T-helper 1 cell treated with Interleukin-12 subunit alpha and Interleukin-12 subunit beta and Interleukin-4 antibody, amounts not matched to agents 30 μg/mL and 1 μg/mL, for 36 hours (primary cell): ENCODE data around the gene LAMTOR2.

Source experiments
- H3K27ac Mint-ChIP-seq: one replicate; pipeline ENCODE4 v1.8.0; 2021; ENCODE audit warnings: mild to moderate bottlenecking, mixed read lengths
- H3K27me3 Mint-ChIP-seq: one replicate; pipeline ENCODE4 v1.8.0; 2021; ENCODE audit warnings: low read depth, mixed read lengths
- H3K36me3 Mint-ChIP-seq: one replicate; pipeline ENCODE4 v1.8.0; 2021; ENCODE audit warnings: low read depth, mixed read lengths
- H3K4me1 Mint-ChIP-seq: one replicate; pipeline ENCODE4 v1.8.0; 2021; ENCODE audit warnings: low read depth, mixed read lengths
- H3K4me3 Mint-ChIP-seq: one replicate; pipeline ENCODE4 v1.8.0; 2021; ENCODE audit warnings: mild to moderate bottlenecking, moderate library complexity, mixed read lengths
- H3K9me3 Mint-ChIP-seq: one replicate; pipeline ENCODE4 v1.8.0; 2021; ENCODE audit warnings: mixed read lengths

Gene LAMTOR2

DNA sequence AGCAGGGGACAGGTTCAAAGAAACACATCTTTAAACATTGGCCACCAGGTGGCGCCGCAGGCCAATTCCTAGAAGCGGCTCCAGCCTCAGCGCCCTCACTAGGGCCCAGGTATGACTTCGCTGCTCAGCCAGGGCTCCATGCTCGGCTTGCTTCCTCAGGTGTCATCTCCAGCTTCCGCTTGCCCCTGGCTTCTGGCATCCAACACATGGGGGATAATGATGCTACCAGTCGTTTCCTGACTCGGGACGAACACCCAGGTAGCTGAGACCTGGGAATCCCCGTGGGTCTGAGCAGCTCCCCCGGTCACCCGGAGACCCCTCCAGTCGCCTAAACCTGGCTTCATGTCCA is 36.2 kb downstream of the LAMTOR2 start:
- Mint-ChIP-seq H3K4me1 (peaks cover 5% of the 10 kb centered on the region), H3K9me3 (no peaks in the 10 kb centered on the region), H3K36me3 (no peaks in the 10 kb centered on the region), H3K4me3 (no peak overlapping the region), H3K27me3 (peaks cover 47% of the 10 kb centered on the region), H3K27ac (no peak overlapping the region)

DNA sequence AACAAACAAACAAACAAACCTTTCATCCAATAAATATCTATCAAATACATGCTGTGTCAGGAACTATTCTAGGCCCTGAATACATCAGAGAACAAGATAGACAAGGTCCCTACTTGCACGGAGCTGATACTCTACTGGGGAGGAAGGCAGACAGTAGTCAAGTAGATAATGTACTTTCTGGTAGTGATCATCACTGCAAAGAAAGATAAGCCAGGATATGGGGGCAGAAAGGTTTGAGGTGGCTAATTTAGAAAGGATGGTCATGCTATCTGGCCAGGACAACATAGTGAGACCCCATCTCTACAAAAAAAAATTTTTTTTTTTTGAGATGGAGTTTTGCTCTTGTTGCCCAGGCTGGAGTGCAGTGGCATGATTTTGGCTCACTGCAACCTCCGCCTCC is 37.0 kb downstream of the LAMTOR2 start:
- no peak overlapping the region for H3K27ac Mint-ChIP-seq
- H3K4me3 Mint-ChIP-seq, result no peak overlapping the region
- H3K9me3 Mint-ChIP-seq, result no peaks in the 10 kb centered on the region
- H3K4me1 Mint-ChIP-seq, result peaks cover 13% of the 10 kb centered on the region
- H3K36me3 Mint-ChIP-seq, result no peaks in the 10 kb centered on the region
- H3K27me3 Mint-ChIP-seq, result peaks cover 45% of the 10 kb centered on the region

DNA sequence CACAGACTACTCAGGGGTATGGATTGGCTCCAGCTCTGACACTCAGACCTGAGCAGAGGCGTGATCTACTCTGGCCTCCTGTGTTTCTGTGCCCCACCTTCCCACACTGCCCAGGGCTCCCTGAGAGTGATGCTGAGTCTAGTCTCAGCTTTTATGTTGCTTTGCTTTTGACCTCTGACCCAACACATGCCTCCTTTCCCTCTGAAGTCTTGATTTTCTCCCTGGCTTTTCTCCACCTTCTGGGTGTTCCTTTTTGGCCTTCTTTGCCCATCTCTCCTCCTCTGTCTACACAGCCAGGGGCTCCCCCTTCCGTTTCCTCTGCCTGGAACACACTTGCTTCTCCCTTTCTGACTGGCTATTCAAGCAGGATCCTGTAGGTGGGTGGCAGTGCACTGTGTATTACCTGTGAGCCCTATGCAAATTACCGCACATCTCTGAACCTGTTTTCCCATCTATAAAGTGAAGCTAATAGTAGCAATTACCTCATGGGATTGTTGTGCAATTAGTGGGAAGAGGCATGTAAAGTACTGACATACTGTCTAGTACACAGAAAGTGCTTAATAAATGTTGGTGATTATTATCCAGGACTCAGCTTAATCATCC is 41.4 kb downstream of the LAMTOR2 start:
- Mint-ChIP-seq H3K9me3 (no peaks in the 10 kb centered on the region), H3K27ac (peak overlapping the region; percentile 70), H3K36me3 (no peaks in the 10 kb centered on the region), H3K4me1 (peaks cover 34% of the 10 kb centered on the region), H3K27me3 (peaks cover 38% of the 10 kb centered on the region), H3K4me3 (peak overlapping the region; percentile 44)

DNA sequence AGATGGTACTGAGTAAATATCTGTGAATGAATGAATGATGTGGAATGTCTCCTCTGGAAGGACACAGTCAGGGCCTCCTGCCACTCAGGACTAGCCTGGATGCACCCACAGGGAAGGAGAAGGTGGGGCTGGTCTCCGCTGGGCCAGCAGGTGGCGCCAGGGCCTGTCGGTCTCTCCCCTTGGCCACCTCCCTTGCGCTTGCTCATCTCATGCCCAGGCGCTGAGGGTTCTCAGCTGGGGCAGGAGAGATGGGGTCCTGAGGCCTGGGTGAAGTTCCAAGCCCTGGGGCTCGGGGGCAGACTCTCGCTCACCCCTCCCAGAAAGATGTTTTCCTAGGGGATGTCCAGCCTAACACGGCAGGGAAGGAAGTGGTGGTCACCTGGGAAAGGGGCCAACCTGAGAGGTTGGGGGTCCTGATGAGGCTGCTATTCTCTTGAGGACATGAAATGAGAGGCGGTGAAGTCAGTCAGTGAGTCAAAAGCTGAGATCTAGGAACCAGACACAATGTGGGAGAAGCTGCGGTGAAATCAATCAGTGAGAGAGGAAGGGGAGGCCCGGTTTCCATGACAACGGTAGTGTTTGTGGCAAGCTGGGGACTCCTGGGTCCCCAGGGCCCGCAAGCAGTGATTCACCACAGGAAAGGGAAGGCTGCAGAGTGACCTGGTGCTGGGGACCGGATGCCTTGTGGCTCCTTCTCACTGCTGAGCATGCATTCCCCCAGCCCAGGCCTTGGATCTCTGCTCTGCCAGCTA is 42.2 kb downstream of the LAMTOR2 start:
- H3K27me3 Mint-ChIP-seq, result peaks cover 45% of the 10 kb centered on the region
- H3K27ac Mint-ChIP-seq, result peak overlapping the region; percentile 78
- no peaks in the 10 kb centered on the region for H3K9me3 Mint-ChIP-seq
- no peaks in the 10 kb centered on the region for H3K36me3 Mint-ChIP-seq
- H3K4me1 Mint-ChIP-seq, result peaks cover 34% of the 10 kb centered on the region
- H3K4me3 Mint-ChIP-seq, result peak overlapping the region; percentile 61

DNA sequence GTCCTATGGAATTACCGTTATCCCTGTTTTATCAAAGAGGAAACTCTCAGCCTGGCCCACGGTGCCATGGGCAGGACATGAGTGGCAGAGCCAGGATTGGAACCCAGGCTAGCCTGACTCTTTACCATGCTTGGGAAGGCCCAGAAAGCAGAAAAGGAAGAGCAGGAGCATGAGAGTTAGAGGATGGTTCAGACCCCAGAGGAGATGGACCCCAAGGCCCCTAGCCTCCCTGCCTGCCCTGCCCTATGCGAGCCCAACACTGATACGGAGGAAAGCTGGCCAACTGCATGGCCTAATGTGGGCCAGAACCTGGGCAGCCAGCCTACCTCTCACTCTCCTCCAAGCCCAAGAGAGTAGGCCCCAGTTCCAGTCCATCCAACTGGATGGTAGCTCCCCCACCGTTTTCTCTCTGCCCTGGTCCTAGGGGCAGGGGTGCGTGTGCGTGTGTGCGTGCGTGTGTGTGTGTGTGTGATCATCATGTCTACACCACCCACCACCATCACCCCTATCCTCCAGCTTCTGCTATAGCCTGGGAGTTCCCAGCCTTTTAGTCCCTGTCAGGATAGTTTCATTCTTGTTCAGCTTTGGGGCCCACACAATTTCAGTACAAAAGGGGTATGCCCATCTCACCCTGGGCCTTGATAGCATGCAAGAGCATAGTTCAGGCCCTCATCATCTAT is 43.1 kb downstream of the LAMTOR2 start:
- H3K27me3 Mint-ChIP-seq, result peaks cover 43% of the 10 kb centered on the region

DNA sequence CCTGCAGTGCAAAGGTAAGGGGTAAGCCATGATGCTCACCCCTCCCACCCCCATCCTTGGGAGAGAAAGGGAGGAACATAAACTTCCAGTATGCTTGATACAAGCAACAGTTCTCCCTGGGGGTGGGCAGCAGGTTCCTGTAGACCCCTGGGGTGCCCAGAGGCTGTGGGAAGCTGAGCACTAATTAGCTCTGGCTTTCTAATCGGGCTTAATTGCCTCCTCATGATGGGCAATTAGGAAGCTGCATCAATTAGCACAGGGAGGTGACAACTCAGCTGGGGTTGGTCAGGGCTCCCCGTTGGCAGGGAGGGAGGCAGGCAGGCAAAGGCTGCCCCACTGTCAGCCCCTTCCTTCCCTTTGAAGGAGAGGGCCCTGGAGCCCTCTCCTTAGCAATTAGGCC is 44.2 kb downstream of the LAMTOR2 start:
- peak overlapping the region; percentile 27 for H3K27ac Mint-ChIP-seq
- peaks cover 34% of the 10 kb centered on the region for H3K4me1 Mint-ChIP-seq
- H3K36me3 Mint-ChIP-seq, result no peaks in the 10 kb centered on the region
- no peaks in the 10 kb centered on the region for H3K9me3 Mint-ChIP-seq
- no peak overlapping the region for H3K4me3 Mint-ChIP-seq
- peaks cover 43% of the 10 kb centered on the region for H3K27me3 Mint-ChIP-seq

More for the DNA sequence above, 43.1 kb downstream of the LAMTOR2 start:
- peaks cover 34% of the 10 kb centered on the region for H3K4me1 Mint-ChIP-seq
- peak overlapping the region; percentile 78 for H3K27ac Mint-ChIP-seq
- no peaks in the 10 kb centered on the region for H3K9me3 Mint-ChIP-seq
- no peaks in the 10 kb centered on the region for H3K36me3 Mint-ChIP-seq
- H3K4me3 Mint-ChIP-seq, result peak overlapping the region; percentile 61

DNA sequence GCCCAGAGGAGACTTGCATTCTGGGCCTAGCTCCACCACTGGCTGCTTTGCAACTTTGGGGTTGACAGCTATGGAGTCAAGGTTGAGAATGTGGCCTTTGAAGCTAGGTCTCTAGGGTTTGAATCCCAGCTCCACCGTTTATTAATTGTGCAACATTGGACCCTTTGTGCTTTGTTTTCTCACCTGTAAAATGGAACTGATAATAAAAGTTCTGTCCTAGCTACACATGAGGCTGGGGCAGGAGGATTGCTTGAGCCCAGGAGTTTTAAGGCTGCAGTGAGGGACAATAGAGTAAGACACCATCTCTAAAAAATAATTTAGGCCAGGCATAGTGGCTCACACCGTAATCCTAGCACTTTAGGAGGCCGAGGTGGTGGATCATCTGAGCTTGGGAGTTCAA is 44.7 kb downstream of the LAMTOR2 start:
- Mint-ChIP-seq H3K27me3 (peaks cover 39% of the 10 kb centered on the region), H3K9me3 (no peaks in the 10 kb centered on the region), H3K4me1 (peaks cover 36% of the 10 kb centered on the region), H3K27ac (no peak overlapping the region), H3K4me3 (no peak overlapping the region), H3K36me3 (no peaks in the 10 kb centered on the region)

DNA sequence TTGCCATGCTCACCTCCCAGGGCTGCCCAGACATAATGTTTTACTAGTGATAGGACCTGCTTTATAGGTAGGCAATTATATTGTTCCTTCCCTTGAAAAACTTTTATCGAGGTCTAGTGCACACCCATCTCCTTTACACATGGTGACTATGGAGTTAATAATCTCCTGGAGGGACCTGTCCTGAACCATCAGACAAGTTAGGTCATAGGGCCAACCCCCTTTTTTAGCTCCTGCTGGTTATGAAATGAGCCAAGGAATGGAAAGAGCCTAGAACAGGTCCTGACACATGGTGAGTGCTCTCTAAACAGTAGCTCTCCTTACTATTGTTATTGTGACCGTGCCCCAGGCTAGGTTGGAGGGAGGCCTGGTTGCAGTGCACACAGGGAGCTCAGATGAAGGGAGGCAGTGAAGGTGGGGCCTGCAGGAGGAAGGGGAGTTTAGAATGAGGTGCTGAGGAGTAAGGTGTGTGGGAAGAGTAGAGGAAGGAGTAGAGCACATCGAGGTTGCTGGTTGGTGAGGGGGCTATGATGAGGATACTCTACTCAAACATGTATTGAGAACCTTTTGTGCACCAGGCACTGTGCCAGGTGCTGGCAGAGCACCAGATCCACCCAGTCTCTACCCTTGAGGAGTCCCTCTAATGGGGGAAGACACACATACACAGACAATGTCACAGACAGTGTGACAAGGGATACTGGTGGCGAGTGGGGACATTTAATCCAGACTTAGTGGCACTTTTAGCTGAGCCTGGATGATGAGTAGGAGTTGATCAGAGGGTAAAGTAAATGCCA is 45.8 kb downstream of the LAMTOR2 start:
- H3K9me3 Mint-ChIP-seq, result no peaks in the 10 kb centered on the region
- peaks cover 40% of the 10 kb centered on the region for H3K4me1 Mint-ChIP-seq
- H3K27me3 Mint-ChIP-seq, result peaks cover 40% of the 10 kb centered on the region
- H3K27ac Mint-ChIP-seq, result no peak overlapping the region
- H3K4me3 Mint-ChIP-seq, result no peak overlapping the region
- no peaks in the 10 kb centered on the region for H3K36me3 Mint-ChIP-seq

DNA sequence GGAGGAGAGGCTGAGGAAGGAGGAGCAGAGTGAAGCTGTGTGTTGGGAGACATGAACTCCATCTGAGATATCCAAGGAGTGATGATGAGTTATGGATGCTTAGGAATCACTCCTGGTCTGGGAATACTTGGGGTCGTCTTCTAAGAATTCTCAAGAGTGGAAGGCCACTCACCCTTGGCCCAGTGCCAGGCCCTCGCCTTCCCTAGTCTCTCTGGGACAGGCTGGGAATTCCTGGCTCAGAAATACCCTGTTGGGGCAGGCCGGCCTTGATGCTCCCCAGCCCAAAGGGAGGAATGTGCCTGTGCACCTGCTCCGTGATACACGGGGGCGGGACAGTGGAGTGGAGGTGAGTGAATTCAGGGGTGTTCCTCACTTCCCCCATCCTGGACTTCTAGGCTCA is 47.3 kb downstream of the LAMTOR2 start:
- H3K27me3 Mint-ChIP-seq, result peaks cover 36% of the 10 kb centered on the region
- H3K36me3 Mint-ChIP-seq, result no peaks in the 10 kb centered on the region
- H3K27ac Mint-ChIP-seq, result no peak overlapping the region
- peaks cover 35% of the 10 kb centered on the region for H3K4me1 Mint-ChIP-seq
- H3K4me3 Mint-ChIP-seq, result no peak overlapping the region
- no peaks in the 10 kb centered on the region for H3K9me3 Mint-ChIP-seq

DNA sequence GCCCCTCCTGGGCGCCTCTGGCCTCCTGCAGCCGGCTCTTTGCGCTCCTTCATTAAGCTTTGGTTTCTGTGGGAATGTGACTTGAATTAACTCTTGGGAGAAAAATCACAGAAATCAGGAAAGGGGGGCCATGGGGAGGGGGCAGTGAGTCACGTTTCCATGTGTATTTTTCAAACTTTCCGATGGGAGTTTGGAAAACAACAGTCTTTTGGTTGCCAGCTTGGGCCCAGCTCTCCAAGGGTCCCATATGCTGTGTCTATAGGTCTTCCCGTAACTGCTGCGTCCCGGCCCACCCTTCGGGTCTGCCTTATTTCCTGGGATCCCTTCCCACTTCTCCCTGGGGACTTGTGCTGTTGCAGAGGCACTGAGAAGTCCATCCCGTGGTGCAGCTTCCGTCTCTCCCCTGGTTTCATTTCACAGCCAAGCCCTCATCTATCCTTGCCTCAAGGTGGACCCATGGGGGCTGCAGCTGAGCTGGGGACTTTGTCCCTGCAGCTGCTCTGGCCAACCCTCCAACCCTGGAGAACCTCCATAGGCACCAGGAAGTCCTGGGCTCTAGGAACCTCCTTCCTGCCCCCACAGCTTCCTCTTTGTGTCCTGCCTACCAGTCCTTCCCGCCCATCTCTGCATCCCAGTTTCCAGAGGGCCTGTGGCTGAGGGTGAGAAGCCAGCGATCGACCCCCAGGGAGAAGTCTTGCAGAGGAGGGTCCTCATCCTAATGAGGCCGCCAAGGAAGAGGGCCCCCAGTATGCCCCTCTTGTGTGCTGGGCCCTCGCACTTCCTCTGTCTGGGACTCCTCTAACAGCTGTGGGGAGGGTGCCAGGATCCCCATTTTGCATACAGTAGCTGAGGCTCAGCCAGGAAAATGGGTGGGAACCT is 48.3 kb downstream of the LAMTOR2 start:
- Mint-ChIP-seq H3K4me3 (no peak overlapping the region), H3K27ac (no peak overlapping the region), H3K27me3 (peaks cover 39% of the 10 kb centered on the region), H3K36me3 (no peaks in the 10 kb centered on the region), H3K9me3 (no peaks in the 10 kb centered on the region), H3K4me1 (peaks cover 28% of the 10 kb centered on the region)

DNA sequence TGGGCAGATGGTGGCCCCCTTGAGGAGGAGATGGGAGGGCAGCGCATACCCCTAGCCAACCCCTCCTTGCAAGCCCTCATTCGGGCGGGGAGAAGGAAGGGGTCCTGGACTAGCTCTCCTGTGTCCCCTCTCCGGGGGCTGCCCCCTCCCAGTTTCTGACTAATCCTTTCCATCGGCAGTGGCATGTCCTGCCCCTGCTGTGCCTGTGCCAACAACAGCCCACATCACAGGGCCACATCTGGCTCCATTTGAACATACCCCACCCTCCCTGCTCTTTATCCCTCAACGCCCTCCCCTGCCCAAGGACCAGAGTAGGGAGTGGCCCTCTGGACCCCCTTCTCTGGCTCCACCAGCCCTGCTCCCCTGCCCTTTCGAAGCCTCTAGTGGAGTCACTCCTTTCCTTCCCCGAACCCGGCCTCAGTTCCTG is 49.0 kb downstream of the LAMTOR2 start:
- no peaks in the 10 kb centered on the region for H3K9me3 Mint-ChIP-seq
- no peak overlapping the region for H3K4me3 Mint-ChIP-seq
- H3K27me3 Mint-ChIP-seq, result peaks cover 44% of the 10 kb centered on the region

DNA sequence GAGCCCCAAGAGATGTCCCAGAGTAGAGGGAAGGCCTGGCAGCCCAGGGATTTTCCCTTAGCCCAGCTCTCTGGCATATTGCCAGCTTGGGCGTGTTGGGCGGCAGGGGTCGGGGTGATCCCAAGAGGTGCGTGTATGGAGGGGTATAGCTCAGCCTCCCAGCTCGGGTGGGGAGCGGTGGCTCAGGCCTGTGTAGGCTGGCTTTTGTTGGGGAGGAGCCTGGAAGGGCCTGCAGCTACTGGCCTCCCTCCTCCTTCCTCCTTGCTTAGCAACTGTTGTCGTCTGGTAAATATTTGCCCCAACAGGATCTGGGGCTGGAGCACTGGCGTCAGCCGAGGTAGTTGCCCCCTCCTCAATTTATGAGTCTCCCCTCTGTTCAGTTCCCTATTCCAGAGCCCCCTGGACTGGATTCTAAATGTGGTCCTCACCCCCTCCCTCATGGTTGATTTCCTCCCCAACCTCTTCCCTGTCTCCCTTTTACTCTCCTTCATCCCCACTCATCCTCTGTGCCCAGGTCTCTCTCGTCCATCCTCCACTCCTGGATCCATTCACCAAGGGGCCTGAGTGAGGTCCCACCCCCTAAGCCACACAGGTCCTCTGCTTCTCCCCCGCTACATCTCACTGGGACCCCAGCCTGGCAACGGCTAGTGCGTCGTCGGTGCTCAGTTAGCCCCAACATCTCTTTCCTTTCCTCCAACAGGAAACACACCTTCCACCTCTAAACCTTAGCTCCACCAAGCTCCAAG is 49.7 kb downstream of the LAMTOR2 start:
- Mint-ChIP-seq H3K27me3 (peaks cover 45% of the 10 kb centered on the region), H3K9me3 (no peaks in the 10 kb centered on the region), H3K27ac (peak overlapping the region; percentile 7), H3K4me3 (no peak overlapping the region), H3K36me3 (no peaks in the 10 kb centered on the region), H3K4me1 (peaks cover 21% of the 10 kb centered on the region)

More for the DNA sequence above, 49.0 kb downstream of the LAMTOR2 start:
- H3K4me1 Mint-ChIP-seq, result peaks cover 21% of the 10 kb centered on the region
- no peaks in the 10 kb centered on the region for H3K36me3 Mint-ChIP-seq
- H3K27ac Mint-ChIP-seq, result no peak overlapping the region
